Mucosa of rectum (tissue), 2 donors: ENCODE results near the gene EPN2.

Experiments used
- H3K27ac ChIP-seq, 2 donors: one replicate each; pipeline ENCODE4 v1.7.0; 2013; ENCODE audit warnings: inconsistent platforms in 2 of 2, low read depth in 2 of 2, low read length in 2 of 2
- H3K27me3 ChIP-seq, 2 donors: one replicate each; pipeline ENCODE4 v1.7.0; 2013; ENCODE audit warnings: low read length in 2 of 2; ENCODE audit not compliant: control insufficient read depth in 2 of 2, insufficient read depth in 2 of 2
- H3K36me3 ChIP-seq, 2 donors: one replicate each; pipeline ENCODE4 v1.7.0; 2013; ENCODE audit warnings: low read length in 2 of 2; ENCODE audit not compliant: control insufficient read depth in 2 of 2, insufficient read depth in 2 of 2
- H3K4me1 ChIP-seq, 2 donors: one replicate each; pipeline ENCODE4 v1.7.0; 2013; ENCODE audit warnings: low read length in 2 of 2, mild to moderate bottlenecking in 1 of 2; ENCODE audit not compliant: control insufficient read depth in 2 of 2, insufficient read depth in 2 of 2
- H3K4me3 ChIP-seq, 2 donors: one replicate each; pipeline ENCODE4 v1.7.0; 2013; ENCODE audit warnings: low read length in 2 of 2
- H3K9ac ChIP-seq, 2 donors: one replicate each; pipeline ENCODE4 v1.7.0; 2013; ENCODE audit warnings: low read length in 2 of 2, low read depth in 1 of 2, mild to moderate bottlenecking in 1 of 2
- H3K9me3 ChIP-seq, 2 donors: one replicate each; pipeline ENCODE4 v1.7.0; 2013; ENCODE audit warnings: low read length in 2 of 2; ENCODE audit not compliant: control insufficient read depth in 2 of 2
- donor health status: healthy.
- donor health status: Normal muscosa, but diverticular disease.

The EPN2 gene

GRCh38 chr17:19302791-19303331, 65.7 kb downstream of the EPN2 start:
- H3K4me3 ChIP-seq, result no peak overlapping the region
- no peaks in the 10 kb centered on the region for H3K27me3 ChIP-seq
- H3K9me3 ChIP-seq, result no peaks in the 10 kb centered on the region
- H3K4me1 ChIP-seq, result peaks cover 50 to 52% of the 10 kb centered on the region in 2 donors
- no peaks in the 10 kb centered on the region for H3K36me3 ChIP-seq
- H3K9ac ChIP-seq, result no peak overlapping the region
- H3K27ac ChIP-seq, result peak overlapping the region in 1 of 2 donors; percentile 39

- no peak overlapping the region for H3K4me3 ChIP-seq
- H3K9ac ChIP-seq, result no peak overlapping the region
- H3K27ac ChIP-seq, result peak overlapping the region; percentile 20 to 39
- no peaks in the 10 kb centered on the region for H3K27me3 ChIP-seq
- no peaks in the 10 kb centered on the region for H3K36me3 ChIP-seq
- H3K9me3 ChIP-seq, result no peaks in the 10 kb centered on the region
- H3K4me1 ChIP-seq, result peaks cover 50 to 52% of the 10 kb centered on the region in 2 donors
These were observed 66.2 kb downstream of the EPN2 start for GRCh38 chr17:19303367-19303776.

GRCh38 chr17:19304209-19304608, 67.0 kb downstream of the EPN2 start:
- H3K4me3 ChIP-seq, result peak overlapping the region in 1 of 2 donors; percentile 15
- H3K9me3 ChIP-seq, result no peaks in the 10 kb centered on the region
- H3K27ac ChIP-seq, result peak overlapping the region; percentile 17 to 43
- H3K4me1 ChIP-seq, result peaks cover 50% of the 10 kb centered on the region in 2 donors
- no peaks in the 10 kb centered on the region for H3K27me3 ChIP-seq
- H3K36me3 ChIP-seq, result no peaks in the 10 kb centered on the region
- H3K9ac ChIP-seq, result peak overlapping the region in 1 of 2 donors; percentile 53

GRCh38 chr17:19304751-19305150, 67.6 kb downstream of the EPN2 start:
- no peaks in the 10 kb centered on the region for H3K27me3 ChIP-seq
- H3K27ac ChIP-seq, result peak overlapping the region in 1 of 2 donors; percentile 43
- H3K9ac ChIP-seq, result peak overlapping the region in 1 of 2 donors; percentile 53
- peaks cover 45 to 48% of the 10 kb centered on the region in 2 donors for H3K4me1 ChIP-seq
- H3K36me3 ChIP-seq, result no peaks in the 10 kb centered on the region
- H3K4me3 ChIP-seq, result no peak overlapping the region
- H3K9me3 ChIP-seq, result no peaks in the 10 kb centered on the region

GRCh38 chr17:19305256-19305655, 68.1 kb downstream of the EPN2 start:
- no peaks in the 10 kb centered on the region for H3K36me3 ChIP-seq
- peaks cover 45 to 48% of the 10 kb centered on the region in 2 donors for H3K4me1 ChIP-seq
- peak overlapping the region in 1 of 2 donors; percentile 27 for H3K27ac ChIP-seq
- no peaks in the 10 kb centered on the region for H3K9me3 ChIP-seq
- peak overlapping the region in 1 of 2 donors; percentile 28 for H3K9ac ChIP-seq
- no peak overlapping the region for H3K4me3 ChIP-seq
- H3K27me3 ChIP-seq, result no peaks in the 10 kb centered on the region

- Histone ChIP-seq H3K27ac (peak overlapping the region; percentile 16 to 38), H3K36me3 (no peaks in the 10 kb centered on the region), H3K4me1 (peaks cover 45 to 48% of the 10 kb centered on the region in 2 donors), H3K27me3 (no peaks in the 10 kb centered on the region), H3K9ac (no peak overlapping the region), H3K9me3 (no peaks in the 10 kb centered on the region), H3K4me3 (no peak overlapping the region)
These were observed 68.6 kb downstream of the EPN2 start for GRCh38 chr17:19305761-19306159.

- no peak overlapping the region for H3K4me3 ChIP-seq
- no peak overlapping the region for H3K9ac ChIP-seq
- H3K36me3 ChIP-seq, result no peaks in the 10 kb centered on the region
- no peaks in the 10 kb centered on the region for H3K27me3 ChIP-seq
- H3K27ac ChIP-seq, result peak overlapping the region; percentile 16 to 38
- H3K9me3 ChIP-seq, result no peaks in the 10 kb centered on the region
- peaks cover 40 to 41% of the 10 kb centered on the region in 2 donors for H3K4me1 ChIP-seq
These were observed 69.3 kb downstream of the EPN2 start for GRCh38 chr17:19306160-19307111.

- no peak overlapping the region for H3K4me3 ChIP-seq
- peaks cover 32 to 33% of the 10 kb centered on the region in 2 donors for H3K4me1 ChIP-seq
- peaks cover 7 to 8% of the 10 kb centered on the region in 2 donors for H3K36me3 ChIP-seq
- H3K27me3 ChIP-seq, result no peaks in the 10 kb centered on the region
- H3K9me3 ChIP-seq, result no peaks in the 10 kb centered on the region
- no peak overlapping the region for H3K9ac ChIP-seq
- no peak overlapping the region for H3K27ac ChIP-seq
These were observed 70.4 kb downstream of the EPN2 start for GRCh38 chr17:19307521-19307920.

GRCh38 chr17:19308398-19308797, 71.2 kb downstream of the EPN2 start:
- peaks cover 24 to 25% of the 10 kb centered on the region in 2 donors for H3K4me1 ChIP-seq

GRCh38 chr17:19309701-19310100, 72.5 kb downstream of the EPN2 start:
- H3K9me3 ChIP-seq, result no peaks in the 10 kb centered on the region
- H3K27ac ChIP-seq, result no peak overlapping the region
- peaks cover 13 to 18% of the 10 kb centered on the region in 2 donors for H3K36me3 ChIP-seq
- no peak overlapping the region for H3K9ac ChIP-seq
- peaks cover 13 to 15% of the 10 kb centered on the region in 2 donors for H3K4me1 ChIP-seq
- no peaks in the 10 kb centered on the region for H3K27me3 ChIP-seq
- no peak overlapping the region for H3K4me3 ChIP-seq

More at GRCh38 chr17:19308398-19308797, 71.2 kb downstream of the EPN2 start:
- H3K27ac ChIP-seq, result no peak overlapping the region
- no peak overlapping the region for H3K4me3 ChIP-seq
- no peaks in the 10 kb centered on the region for H3K27me3 ChIP-seq
- H3K36me3 ChIP-seq, result peaks cover 12 to 15% of the 10 kb centered on the region in 2 donors
- H3K9me3 ChIP-seq, result no peaks in the 10 kb centered on the region
- H3K9ac ChIP-seq, result no peak overlapping the region
